D341Med (cell line): ENCODE data around the gene SARDH.
A peak's percentile ranks its signal among the peaks of the same experiment; 100 is the strongest.

Experiments
- DNase-seq: peaks from one replicate; pipeline ENCODE4 v3.0.0; 2012; ENCODE audit warnings: low spot score

Gene SARDH

DNA sequence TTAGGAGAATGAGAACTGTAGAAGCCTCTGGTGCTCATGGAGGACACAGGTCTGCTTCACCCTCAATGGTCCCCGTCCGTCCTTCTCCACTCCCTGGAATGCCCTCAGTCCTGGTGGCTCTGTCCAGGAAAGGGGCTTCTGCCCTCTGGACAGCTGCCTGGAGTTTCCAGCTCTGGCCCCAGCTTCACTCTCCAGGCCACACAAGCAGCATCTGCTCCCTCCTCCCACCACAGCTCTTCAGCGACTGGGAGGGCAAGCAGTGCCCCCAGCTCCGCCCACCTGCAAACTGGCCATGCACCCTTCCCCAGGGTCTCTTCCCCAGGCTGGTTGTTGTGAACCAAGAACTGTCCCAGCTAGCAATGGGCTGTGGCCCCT lies 4.7 kb downstream of the SARDH start:
- DNase-seq: no peak

DNA sequence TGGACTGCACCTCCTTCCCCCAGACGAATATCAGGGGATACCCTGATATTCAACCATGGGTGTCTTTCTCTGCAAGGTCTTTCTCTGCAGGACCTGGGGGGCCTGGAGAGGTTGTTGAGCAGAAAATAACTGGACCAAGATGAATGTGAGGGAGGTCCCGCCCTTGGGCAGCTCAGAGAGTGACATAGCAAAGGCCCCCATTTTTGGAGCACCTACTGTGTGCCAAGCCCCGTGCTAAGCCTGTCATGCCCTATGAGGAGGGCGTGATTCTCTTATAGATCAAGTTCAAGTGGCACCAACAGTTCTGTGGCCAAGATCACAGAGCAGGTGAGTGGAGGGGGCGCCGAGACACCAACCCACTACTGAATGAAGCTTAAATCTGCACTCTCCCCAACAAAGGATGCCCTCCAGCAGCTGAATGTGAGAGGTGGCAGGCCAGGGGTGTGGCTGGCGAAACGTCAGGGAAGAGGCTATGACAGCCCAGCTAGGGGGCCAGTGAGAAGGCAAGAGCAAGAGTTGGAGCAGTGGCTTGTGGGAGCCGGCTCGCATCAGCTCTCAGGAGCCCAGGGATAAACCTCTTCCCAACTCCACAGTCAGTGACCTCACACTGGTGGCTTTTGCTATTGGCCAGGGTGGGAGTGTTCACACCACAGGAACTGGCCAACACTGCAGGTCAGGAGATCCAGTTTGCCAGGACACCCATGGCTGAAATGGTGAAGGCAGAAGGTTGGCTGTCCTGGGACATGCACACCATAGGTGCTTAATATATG lies 5.3 kb downstream of the SARDH start:
- DNase-seq: peak; percentile 36

DNA sequence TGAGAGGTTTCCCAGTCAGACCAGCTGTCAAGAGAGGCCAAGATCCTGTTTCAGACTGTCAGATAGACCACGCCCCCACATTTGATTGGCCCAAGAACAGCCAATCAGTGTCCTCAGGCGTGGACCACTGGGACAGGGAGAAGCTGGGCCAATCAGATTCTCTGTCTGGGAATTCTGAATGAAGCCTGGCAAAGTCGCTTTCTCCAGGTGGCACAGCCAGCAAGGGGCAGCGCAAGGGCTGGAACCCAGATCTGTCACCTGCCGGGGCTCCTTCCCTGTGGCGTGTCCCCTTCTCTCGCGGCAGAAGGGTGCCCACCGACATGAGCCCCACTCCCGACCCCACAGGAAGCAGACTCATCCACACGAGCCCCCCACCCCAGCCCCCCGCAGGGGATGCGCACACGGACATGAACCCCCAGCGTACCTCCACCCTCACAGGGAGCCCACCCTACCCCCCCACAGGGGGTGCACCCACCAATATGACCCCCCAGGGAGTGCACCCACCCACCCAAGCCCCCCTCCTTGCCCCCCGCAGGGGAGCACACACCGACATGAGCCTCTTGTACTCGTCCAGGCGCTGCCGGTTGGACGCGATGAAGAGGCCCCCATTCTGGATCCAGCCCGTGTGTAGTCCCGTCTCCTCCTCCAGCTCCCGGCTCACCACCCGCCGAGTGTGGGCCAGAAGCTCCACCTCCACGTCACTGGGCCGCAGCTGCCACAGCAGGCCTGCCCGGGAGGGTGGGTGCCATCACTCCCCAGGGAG lies 6.1 kb downstream of the SARDH start:
- DNase-seq: peak; percentile 88

DNA sequence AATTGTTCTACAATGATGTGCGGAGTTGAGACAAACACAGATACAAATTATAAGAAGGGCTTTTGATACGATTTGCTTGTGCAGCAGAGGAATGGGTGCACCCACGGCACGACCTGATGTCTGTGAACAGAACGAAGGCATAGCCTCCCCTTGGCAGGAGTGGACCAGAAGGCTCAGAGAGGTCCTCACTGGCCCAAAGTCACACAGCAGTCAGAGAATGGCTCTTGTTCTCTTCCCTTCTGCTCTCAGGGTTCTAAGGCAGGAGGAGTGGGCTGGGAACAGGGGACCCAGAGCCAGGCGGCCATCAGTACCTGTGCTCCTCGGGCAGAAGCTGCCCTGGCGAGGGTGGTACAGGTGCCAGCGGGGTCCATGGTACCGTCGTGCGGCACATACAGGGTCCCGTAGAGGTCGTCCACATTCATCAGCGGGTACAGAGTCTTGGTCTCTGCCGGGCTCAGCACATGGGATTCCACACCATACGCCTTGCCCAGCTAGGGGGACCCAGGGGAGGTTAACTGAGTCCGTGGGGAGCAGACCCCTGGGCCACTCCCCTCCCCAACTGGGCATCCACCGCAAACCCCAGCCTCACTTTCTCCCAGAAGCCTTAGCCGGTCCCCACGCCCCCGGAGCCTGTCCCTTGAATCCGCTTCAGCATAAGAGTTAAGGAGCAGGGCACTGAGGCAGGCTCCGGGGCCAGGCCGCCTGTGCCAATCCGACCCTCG lies 7.0 kb downstream of the SARDH start:
- DNase-seq: peak; percentile 20

DNA sequence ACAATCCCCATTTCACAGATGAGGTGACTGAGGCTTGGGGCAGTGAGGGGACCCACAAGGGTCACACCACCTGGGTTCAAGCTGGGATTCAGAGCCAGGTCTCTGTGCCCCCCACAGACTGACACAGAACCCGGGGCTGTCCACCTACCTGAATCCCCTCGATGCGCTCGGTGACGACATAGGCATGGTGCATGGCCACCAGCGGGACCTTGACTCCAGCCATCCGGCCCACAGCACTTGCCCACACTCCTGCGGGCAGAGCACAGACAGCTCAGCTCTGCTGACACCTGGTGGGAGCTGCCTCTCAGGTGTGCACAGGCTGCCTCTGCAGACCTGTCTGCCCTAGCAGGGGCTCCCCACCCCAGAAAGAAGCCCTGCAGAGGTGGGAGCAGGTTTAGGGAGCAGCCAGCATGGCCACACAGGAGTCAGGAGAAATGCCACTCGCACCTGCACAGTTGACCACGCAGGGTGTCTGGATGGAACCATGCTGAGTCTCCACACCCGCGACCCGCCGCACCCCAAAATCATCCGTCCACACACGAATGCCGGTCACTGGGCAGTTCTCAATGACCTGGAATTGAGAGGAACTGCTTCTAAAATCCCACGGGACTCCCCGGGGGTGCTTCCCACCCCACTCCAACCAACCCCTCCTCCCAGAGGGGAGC lies 8.4 kb downstream of the SARDH start:
- peak; percentile 16 for DNase-seq

DNA sequence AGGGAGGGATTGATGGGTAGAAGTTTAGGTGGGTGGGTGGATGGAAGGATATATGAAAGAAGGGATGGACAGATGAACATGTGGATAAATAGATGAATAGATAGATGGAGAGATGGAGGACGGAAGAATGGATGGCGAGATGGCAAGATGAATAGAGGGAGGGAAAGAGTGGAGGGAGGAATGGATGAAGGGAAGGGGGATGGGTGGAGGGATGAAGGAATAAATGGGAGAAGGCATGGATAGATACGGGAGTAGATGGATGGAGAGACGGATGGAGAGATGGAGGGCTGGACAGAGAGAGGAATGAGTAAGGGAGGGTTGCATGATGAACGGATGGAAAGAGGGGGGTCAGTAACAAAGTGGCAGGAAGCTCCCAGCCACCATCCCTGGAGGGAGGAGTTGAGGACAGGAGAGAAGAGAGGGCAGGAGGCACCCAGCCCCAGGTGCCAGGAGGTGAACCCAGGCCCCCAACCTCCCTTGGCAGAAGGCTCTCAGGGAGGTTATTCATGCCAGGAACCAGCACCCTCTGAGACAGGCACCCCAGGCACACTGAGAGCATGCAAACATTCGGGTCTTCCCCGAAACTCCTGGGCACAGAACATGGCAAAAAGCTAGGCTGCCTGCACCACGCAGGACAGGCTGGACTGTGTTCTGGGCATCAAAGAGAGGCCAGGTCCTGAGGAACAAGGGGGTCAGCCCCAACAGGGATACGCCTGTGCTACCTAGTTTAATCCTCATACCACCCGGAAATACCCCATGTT lies 9.1 kb downstream of the SARDH start:
- DNase-seq: peak; percentile 13

DNA sequence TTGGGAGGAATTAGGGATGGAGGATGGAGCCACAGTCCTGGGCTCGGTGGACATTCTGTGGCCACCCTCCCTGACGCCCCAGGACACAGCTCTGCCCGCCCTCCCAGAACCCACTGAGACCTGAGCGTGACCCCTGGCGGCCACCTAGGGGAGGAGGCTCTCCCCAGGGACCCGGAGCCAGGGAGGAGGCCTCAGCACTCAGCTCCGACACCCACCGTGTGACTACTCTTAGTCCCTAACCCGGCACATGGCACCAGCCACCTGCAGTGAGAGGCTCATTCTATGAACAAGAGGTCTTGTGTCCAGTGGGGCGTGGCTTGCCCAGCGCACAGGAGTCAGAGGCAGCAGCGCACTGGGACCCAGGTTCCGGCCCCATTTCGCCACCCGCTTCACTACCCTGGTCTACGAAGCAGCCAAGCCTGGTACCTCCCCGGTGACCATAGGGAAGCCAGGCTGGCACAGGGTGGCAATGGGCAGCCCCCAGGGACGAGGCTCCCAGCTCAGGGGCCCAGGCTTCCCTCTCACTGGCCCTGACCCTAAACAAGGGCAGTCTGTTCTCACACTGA lies 10.2 kb downstream of the SARDH start:
- DNase-seq: peak; percentile 10

DNA sequence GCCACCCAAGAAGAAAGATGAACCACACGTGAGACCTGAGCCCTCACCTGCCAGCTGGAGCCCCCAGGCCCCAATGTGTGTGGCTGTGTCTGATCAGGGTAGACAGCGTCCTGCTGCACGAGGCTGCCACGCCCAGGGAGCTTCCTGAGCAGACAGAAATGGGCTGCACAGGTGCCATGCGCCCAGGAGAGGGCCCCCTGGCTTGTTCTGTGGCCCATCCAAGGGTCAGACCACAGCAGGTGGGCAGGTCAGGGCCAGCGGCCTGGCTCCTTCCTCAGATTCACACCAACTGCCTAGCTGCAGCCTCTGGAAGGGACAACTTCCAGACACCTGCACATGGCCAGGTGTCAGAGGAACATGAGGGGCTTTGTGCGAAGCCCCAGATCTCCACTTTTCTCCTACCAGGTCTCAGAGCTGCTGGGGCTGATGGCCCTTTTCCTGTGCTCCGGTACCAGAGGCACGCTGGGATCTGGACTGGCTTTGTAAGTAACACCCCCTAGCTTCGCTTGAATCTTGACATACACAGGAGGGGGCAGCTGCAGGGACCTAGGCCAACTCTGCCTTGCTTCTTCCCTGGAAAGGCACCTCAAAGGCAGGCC lies 10.8 kb downstream of the SARDH start:
- DNase-seq: peak; percentile 34

DNA sequence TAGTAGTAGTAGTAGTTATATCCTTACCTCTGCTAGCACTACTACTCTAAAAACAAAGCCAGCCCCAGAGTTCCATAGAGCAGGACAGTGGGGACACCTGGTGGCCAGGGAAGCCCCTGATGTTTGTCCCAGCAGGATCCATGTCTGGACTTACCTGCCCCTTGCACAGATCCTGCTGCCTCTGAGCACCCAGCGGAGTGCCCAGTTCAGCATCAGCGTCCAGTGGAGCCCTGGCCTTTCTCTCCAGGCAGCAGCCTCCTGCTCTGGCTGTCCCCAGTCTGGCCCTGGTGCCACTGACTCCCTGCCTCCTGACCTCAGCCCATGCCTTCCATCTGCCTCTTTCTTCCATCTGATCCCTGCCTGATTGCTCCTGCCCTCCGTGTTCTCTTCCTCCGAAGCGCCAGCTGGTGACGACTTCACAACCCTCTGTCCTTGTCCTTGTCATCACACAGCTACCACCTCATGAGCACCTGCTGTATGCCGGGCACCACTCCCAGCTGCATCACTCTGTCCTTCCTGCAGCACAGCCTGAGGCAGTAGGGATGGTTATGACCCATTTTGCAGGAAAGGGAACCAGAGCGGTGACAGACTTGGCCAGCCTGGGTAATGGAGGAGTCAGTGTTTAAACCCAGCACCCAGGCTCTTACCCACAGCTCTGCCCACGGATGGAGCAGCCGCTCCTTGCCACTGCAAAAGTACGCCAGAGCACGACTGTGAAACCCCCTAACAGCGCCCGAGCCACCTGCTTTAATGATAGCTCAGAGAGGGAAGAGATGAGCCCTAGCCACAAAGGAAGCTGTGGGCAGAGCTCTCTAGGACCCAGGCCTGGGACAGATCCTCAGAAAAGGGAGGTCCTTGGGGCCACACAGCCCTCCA lies 11.5 kb downstream of the SARDH start:
- peak; percentile 72 for DNase-seq

DNA sequence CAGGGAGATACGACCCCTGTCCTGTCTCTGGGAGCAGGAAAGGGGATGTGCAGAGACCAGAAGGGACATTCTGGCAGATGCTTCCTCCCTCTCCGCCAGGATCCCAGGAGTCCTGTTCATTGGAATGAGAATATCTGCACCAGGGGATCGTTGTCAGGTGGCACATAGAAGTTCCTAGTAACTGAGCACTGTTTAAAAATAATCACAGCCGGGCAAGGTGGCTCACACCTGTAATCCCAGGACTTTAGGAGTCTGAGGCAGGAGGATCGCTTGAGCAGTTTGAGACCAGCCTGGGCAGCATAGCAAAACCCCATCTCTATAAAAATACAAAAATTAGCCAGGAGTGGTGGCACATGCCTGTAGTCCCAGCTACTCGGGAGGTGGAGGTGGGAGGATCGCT lies 12.3 kb downstream of the SARDH start:
- DNase-seq: no peak

DNA sequence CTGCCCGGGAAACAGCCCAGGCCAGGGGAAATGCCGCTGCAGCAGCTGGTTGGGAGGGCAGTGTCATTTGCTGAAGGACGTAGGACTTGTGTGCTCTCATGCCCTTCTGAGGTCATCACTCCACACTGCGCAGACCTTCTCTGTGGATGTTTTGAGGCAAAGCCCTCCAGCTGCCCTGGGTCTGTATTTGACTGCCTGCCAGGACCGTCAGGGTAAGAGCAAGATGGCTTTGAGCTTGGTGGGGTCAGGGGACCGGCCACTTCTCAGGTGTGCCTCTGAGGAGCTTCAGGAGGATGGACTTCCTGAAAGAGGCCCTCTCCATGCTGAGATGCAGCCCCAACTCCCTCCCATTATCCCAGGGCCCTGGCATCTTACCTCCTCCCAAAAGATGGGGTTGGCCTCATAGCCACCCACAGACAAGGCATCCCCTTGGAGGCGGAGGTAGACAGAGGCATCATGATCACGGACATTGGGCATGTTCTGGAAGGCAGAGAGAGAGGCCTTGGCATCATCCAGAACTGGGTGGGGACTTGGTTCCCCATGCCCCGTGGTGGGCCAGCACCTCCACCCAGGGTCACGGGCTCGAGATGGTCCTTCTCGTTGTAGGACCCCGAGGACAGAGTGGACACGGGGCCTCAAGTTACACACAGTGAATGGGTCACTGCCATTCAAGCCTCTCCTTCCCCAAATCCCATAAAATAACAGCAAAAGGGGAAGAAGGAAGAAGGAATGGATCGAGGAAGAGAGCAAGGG lies 19.4 kb downstream of the SARDH start:
- DNase-seq: no peak

DNA sequence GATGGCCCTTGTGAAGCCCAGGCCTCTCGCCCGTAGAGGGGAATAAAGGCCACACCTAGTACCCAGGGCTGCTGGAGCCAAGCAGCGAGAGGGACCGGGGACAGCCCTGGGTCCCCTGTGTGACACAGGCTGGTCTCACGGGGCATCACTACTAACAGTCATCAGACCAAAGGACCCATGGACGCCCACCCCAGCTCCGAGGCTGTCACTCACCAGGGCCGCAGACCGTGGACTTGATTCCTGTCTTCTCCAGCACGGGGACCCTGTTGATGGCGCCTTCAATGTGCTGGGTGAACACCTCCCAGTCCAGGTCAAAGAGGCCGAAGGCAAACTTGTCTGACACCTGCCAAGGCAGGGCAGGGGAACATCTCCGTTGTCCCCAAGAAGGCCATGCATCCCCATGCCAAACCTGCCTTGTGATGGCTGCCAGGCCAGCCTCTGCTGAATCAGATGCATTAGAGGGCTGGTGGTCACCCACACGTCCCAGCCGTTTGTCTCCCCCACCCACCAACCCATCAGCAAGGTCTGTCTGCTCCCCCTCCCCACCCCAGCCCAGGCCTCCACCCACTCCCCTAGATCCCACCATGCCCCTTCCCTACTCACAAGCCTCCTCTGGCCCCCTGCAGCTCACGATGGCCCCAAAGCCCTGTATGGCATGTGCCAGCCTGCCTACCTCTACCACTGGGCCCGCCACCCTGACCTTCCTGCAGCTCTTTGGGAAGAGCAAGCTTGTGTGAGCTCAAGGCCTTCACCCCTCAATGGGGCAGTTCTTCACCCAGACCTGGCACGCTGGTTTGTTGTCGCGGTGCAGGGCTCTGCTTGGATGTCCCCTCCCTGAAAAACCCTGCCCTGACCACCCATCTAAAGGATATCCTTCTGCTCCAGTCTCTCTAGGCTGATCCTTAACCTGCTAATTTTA lies 20.8 kb downstream of the SARDH start:
- no peak for DNase-seq

DNA sequence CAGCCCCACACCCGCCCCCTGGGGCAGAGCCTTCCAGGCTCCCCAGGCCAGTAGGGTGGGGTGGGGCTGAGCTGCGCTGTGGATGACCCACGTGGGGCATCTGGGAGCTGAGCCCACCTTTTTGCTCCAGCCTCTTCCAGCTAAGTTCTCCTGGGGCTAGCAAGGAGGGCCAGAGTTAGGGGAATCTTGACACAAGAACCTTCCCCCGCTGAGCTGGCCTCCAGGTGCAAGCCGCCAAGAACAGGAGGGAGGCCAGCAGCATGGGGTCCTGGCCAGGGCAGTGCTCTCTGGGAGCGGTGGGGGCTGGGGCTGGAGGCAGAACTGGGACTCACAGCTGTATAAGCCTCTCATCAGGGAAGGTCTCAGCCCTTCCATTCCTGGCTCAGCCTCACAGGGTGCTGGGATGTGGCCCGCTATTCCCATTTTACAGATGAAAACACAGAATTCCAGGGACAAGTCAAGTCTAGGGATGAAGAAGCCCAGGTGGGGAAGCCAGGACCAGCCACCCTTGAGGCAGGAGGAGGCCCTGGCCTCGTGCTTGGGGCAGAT lies 21.5 kb downstream of the SARDH start:
- DNase-seq: no peak

DNA sequence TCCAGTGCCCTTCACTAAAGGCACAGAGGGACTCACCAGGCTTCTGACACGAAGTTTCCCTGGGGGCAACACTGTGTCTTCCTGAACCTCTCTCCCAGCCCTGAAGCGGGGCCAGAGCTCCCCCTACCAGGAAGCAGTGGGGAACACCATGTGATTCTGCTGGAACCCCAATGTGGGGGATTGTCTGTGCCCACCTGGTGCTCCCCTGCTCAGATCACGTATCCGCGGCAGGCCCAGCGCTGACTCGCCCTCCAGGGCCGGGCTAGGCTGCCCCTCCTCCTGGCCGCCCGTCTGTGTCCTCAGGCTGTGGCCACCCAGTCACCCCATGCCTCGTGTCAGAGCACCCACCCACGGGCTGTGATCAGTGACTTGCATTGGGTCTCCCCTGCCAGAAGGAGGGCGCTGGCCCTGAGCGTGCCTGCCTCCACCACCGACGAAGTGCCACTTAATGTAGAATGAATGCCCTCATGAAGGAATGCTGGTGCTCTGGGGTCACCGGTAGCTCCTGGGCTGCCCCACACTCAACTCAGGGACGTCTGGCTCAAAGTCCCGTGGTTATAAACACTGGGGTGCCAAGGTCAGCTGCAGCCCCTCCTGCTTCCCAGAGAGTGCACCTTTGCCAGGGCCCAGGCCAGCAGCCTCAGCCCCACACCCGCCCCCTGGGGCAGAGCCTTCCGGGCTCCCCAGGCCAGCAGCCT lies 22.1 kb downstream of the SARDH start:
- DNase-seq: no peak

DNA sequence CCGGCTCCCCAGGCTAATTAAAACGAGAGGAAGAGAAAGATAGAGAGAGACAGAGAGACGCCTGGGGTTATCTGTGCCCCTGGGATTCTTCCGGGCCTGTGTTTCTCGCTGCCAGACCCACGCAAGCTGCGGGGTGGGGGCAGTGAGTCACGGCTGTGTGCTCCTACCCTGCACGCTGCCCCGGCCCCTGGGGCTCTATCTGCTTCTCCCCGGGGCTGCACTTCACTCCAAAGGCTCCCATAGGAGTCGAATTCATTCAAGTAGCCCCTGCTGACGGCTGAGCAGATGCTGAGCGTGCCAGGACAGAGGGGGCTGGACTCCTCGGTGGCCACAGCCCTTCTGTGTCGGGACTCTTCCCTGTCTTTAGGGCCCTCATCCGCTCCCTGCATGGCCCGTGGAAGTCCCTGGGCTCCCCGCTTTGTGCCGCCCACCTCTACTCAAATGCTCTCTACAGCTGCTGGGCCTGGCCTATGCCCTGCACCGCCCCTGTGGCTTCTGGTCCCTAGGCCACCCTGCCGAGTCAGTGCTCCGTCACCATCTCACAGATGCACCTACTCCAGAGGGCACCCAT lies 22.8 kb downstream of the SARDH start:
- DNase-seq: no peak

DNA sequence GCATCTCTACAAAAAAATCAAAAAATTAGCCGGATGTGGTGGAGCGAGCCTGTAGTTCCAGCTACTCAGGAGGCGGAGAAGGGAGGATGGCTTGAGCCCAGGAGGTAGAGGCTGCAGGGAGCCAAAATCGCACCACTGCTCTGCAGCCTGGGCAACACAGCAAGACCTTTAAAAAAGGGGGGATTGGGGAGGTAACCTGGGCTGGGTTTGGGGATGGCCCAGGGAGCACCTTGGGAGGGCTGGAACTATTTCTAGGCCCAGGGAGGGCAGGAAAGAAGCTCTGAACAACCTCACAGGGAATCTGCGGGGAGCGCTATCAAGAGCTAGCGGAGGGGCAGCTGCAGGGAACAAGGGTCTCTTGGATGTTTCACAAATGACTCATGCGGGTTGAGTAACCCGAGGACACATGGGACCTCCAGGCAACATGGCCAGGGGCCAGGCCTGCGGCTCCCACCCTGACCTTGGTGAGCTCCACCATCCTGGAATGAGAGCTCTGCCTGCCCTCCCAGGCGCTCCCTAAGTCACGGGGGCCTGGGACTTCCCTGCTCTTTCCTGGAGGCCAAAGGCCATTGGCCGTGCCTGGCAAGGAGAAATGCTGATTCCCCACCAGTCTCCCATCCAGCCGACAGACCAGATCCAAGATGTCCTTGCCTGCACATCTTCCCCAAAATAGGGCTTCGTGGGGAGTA lies 23.4 kb downstream of the SARDH start:
- no peak for DNase-seq
